NB4 (cell line): Measurements from ENCODE around the gene CECR2.

Experiments
- DNase-seq: peaks from one replicate; pipeline ENCODE4 v3.0.0; 2010; ENCODE audit warnings: low read depth
- H3K4me3 ChIP-seq: one replicate; pipeline ENCODE4 v1.5.1; 2011; ENCODE audit warnings: mild to moderate bottlenecking, low read depth, low read length, moderate library complexity
- MYC ChIP-seq: IDR thresholded peaks from 2 replicates; pipeline ENCODE4 v1.6.1; 2011; ENCODE audit warnings: low read depth, low read length
- POLR2A ChIP-seq: IDR thresholded peaks from 2 replicates; pipeline ENCODE4 v1.6.1; 2011; ENCODE audit warnings: mild to moderate bottlenecking; ENCODE audit not compliant: insufficient read length; ENCODE audit errors: extremely low read depth
- TF ChIP-seq, protein P1 (sequence below): IDR thresholded peaks from one replicate; pipeline ENCODE4 v1.5.1; 2012; ENCODE audit warnings: low read depth, low read length
- TF ChIP-seq, protein P2 (sequence below): IDR thresholded peaks from 2 replicates; pipeline ENCODE4 v1.6.1; 2011; ENCODE audit warnings: low read depth, low read length

The CECR2 gene

DNA sequence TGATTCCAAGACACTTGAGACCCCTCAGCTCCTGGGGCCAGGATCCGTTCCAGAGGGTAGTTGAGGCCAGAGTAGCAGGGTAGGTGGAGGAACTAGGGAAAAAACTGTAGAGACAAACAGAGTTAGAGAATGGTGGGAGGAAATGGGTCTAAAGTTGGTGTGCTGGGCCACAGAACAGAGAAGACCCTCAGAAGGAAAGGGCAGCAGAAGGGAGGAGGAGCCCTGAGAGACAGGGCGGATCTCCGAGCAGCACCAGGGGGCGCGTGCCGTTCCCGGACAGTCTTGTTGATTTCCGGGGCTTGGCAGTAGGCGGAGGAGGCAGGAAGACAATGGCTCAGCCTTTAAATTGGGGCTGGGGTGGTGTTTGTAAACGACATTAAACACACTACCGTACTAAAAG, 2.4 kb upstream of the CECR2 start:
- TF ChIP-seq, protein P1, sequence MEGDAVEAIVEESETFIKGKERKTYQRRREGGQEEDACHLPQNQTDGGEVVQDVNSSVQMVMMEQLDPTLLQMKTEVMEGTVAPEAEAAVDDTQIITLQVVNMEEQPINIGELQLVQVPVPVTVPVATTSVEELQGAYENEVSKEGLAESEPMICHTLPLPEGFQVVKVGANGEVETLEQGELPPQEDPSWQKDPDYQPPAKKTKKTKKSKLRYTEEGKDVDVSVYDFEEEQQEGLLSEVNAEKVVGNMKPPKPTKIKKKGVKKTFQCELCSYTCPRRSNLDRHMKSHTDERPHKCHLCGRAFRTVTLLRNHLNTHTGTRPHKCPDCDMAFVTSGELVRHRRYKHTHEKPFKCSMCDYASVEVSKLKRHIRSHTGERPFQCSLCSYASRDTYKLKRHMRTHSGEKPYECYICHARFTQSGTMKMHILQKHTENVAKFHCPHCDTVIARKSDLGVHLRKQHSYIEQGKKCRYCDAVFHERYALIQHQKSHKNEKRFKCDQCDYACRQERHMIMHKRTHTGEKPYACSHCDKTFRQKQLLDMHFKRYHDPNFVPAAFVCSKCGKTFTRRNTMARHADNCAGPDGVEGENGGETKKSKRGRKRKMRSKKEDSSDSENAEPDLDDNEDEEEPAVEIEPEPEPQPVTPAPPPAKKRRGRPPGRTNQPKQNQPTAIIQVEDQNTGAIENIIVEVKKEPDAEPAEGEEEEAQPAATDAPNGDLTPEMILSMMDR, result peak; percentile 46
- TF ChIP-seq, protein P2, sequence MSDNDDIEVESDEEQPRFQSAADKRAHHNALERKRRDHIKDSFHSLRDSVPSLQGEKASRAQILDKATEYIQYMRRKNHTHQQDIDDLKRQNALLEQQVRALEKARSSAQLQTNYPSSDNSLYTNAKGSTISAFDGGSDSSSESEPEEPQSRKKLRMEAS, result no peak
- no peak overlapping the region for H3K4me3 ChIP-seq
- peak; percentile 62 for DNase-seq

DNA sequence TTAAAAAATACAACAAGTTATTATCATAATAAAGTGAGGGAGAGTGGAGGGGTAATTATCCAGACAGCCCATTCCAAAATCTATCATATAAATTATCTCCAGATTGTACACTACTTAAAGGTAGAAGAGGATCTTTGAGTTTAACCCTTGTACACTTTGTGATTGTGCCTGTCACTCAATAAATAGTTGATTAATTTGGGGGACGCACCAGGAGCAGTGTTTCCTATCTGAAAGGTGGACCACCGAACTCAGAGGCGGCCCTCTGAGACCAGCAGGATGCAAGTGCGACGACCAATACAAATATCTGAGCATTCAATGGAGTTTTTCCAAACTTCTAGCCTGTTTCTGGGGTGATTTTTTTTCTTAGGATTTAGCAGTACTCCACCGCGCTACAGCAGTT, 1.1 kb upstream of the CECR2 start:
- no peak overlapping the region for H3K4me3 ChIP-seq
- DNase-seq, result no peak
- no peak for TF ChIP-seq POLR2A
- TF ChIP-seq, protein P1, result no peak
- TF ChIP-seq, protein P2, result no peak
- TF ChIP-seq MYC, result no peak

- TF ChIP-seq MYC (no peak), POLR2A (no peak)
- TF ChIP-seq, protein P1, result no peak
- TF ChIP-seq, protein P2, result peak; percentile 61
- H3K4me3 ChIP-seq, result peak overlapping the region; percentile 42
- peak; percentile 58 for DNase-seq
These were observed 464 bp upstream of the CECR2 start for GRCh38 chr22:17368554-17369438.

- H3K4me3 ChIP-seq, result no peak overlapping the region
- no peak for DNase-seq
- no peak for TF ChIP-seq MYC
- no peak for TF ChIP-seq POLR2A
- TF ChIP-seq, protein P2, result no peak
- TF ChIP-seq, protein P1, result no peak
These were observed 936 bp downstream of the CECR2 start for GRCh38 chr22:17370026-17370765.

GRCh38 chr22:17370766-17371432, 1.6 kb downstream of the CECR2 start:
- no peak overlapping the region for H3K4me3 ChIP-seq
- no peak for DNase-seq
- no peak for TF ChIP-seq MYC
- TF ChIP-seq, protein P2, result no peak
- TF ChIP-seq, protein P1, result no peak
- TF ChIP-seq POLR2A, result no peak
